ENCODE results near the gene UNC5C. TPM values are rescaled to one million over a fixed set of nuclear protein-coding genes. Genes with fewer than 3 reads are reported as not detected.

Gene UNC5C
- total RNA-seq, 2 experiments from 2014 or later: not detected

DNA sequence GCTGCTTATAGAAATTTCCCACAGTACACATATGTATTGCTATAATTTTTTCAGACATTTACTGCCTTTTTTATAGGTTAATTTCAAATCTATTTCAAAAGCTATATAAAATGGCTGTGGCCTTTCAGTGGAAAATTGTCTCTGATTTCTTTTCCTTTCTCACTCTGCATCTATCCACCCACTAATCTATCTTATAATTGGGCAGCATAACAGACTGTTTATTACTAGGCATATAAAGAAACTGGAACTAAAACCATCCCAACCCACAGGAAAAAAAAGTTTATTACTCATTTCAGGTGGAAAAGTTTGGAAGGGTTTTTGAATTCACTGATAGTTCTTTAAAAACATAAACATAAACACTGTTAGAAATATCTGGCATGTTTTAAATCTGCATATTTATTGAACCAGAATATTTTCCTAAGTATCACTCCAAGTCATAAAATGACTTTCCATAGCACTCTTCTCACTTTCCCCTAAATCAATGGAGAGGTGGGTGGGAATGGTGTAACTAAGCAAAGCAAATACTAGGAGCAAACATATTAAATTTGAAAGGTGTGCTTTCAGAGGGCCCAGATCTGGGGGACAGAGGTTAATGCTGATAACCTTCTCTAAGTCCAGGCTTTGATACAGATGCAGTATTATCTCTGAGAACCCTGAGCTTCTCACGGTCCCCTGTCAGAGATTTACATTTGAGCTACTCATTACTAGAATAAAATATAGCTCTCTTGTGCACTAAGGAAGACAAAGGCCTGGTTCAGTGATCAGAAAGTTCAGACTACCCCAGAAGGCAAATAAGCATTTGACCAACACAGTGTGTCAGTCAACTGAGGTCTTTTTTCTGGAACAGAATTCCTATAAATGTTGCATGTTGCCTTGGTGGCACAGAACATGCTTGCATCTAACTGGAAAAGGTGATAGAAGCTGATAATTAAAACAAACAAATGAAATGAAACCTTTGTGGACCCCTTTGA lies 328.3 kb downstream of the UNC5C start:
- Histone ChIP-seq H3K79me2 (ENCODE audit: insufficient read depth, low read depth, low read length) (no peaks in the 10 kb centered on the region), H4K20me1 (ENCODE audit: insufficient read depth, low read length) (no peaks in the 10 kb centered on the region), H3K36me3 (ENCODE audit: insufficient read depth, low read length) (no peaks in the 10 kb centered on the region), H3K9me2 (ENCODE audit: insufficient read depth, low read length) (no peaks in the 10 kb centered on the region), H2AFZ (ENCODE audit: low read length) (no peak overlapping the region), H3K4me3 (ENCODE audit: low read depth, low read length, poor library complexity, severe bottlenecking) (no peak overlapping the region), H3K27ac (ENCODE audit: low read depth, low read length, poor library complexity, severe bottlenecking) (no peak overlapping the region), H3K4me1 (ENCODE audit: insufficient read depth, low read length, poor library complexity, severe bottlenecking) (no peaks in the 10 kb centered on the region), H3K9me3 (ENCODE audit: low read length) (no peaks in the 10 kb centered on the region), H3K4me2 (ENCODE audit: low read length) (no peak overlapping the region)
- BruUV-seq (replicated peaks): no TSS peak
- DNase-seq (ENCODE audit: low spot score): no peak
- ChIA-PET POLR2A (interaction anchor here (0.7 to 1.5 kb wide), 3 partner anchors 12 to 1299 kb away, joined by 3 read pairs; no protein-coding TSS in a partner anchor), CTCF (ENCODE audit: unreplicated experiment) (no interaction called here)
- intact Hi-C loops (cut with micrococcal nuclease; ENCODE audit: unreplicated experiment): no loop called here
- no peak for TF ChIP-seq EZH2phosphoT487 (IDR thresholded peaks at IDR 0.05; ENCODE audit: borderline replicate concordance, low read depth, low read length)
- TF ChIP-seq, protein P1, sequence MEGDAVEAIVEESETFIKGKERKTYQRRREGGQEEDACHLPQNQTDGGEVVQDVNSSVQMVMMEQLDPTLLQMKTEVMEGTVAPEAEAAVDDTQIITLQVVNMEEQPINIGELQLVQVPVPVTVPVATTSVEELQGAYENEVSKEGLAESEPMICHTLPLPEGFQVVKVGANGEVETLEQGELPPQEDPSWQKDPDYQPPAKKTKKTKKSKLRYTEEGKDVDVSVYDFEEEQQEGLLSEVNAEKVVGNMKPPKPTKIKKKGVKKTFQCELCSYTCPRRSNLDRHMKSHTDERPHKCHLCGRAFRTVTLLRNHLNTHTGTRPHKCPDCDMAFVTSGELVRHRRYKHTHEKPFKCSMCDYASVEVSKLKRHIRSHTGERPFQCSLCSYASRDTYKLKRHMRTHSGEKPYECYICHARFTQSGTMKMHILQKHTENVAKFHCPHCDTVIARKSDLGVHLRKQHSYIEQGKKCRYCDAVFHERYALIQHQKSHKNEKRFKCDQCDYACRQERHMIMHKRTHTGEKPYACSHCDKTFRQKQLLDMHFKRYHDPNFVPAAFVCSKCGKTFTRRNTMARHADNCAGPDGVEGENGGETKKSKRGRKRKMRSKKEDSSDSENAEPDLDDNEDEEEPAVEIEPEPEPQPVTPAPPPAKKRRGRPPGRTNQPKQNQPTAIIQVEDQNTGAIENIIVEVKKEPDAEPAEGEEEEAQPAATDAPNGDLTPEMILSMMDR (conservative IDR thresholded peaks at IDR 0.05; ENCODE audit: low read length): no peak

DNA sequence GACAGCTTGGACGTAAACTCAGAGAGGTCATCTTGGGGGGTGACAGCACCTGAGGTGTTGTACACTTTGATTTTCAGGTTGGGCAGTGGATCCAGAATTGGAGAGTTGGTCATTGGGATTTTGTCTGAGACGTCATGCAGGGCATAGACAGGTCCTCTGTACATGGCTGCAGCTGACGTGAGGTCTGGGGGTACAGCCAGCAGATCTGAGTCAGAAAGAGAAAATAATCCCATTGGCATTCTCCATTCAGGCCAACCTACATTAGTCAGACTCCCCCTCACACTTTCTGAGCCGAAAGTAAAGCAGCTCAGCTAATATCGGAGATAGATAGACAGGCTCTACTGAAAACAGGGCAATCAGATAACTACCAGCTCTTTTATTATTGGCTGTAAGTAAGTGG lies 329.7 kb downstream of the UNC5C start:
- Histone ChIP-seq H3K4me3 (ENCODE audit: low read depth, low read length, poor library complexity, severe bottlenecking) (no peak overlapping the region), H3K9me3 (ENCODE audit: low read length) (no peaks in the 10 kb centered on the region), H3K4me1 (ENCODE audit: insufficient read depth, low read length, poor library complexity, severe bottlenecking) (no peaks in the 10 kb centered on the region), H3K4me2 (ENCODE audit: low read length) (no peak overlapping the region), H3K9me2 (ENCODE audit: insufficient read depth, low read length) (no peaks in the 10 kb centered on the region), H3K79me2 (ENCODE audit: insufficient read depth, low read depth, low read length) (no peaks in the 10 kb centered on the region), H3K27ac (ENCODE audit: low read depth, low read length, poor library complexity, severe bottlenecking) (no peak overlapping the region), H3K36me3 (ENCODE audit: insufficient read depth, low read length) (no peaks in the 10 kb centered on the region), H4K20me1 (ENCODE audit: insufficient read depth, low read length) (no peaks in the 10 kb centered on the region), H2AFZ (ENCODE audit: low read length) (no peak overlapping the region)
- no TSS peak for BruUV-seq (replicated peaks)
- POLR2A ChIA-PET: interaction anchor here (1.2 kb wide), 1 partner anchor 10 kb away, joined by 3 read pairs; no protein-coding TSS in a partner anchor
- no peak for DNase-seq (ENCODE audit: low spot score)
- TF ChIP-seq EZH2phosphoT487 (IDR thresholded peaks at IDR 0.05; ENCODE audit: borderline replicate concordance, low read depth, low read length): no peak
- TF ChIP-seq, protein P1 (conservative IDR thresholded peaks at IDR 0.05; ENCODE audit: low read length): no peak
- CTCF ChIA-PET (ENCODE audit: unreplicated experiment): no interaction called here
- intact Hi-C loops (cut with micrococcal nuclease; ENCODE audit: unreplicated experiment): no loop called here

- no TSS peak for BruUV-seq (replicated peaks)
- Histone ChIP-seq H3K4me3 (ENCODE audit: low read depth, low read length, poor library complexity, severe bottlenecking) (no peak overlapping the region), H4K20me1 (ENCODE audit: insufficient read depth, low read length) (no peaks in the 10 kb centered on the region), H3K9me3 (ENCODE audit: low read length) (no peaks in the 10 kb centered on the region), H3K4me2 (ENCODE audit: low read length) (no peak overlapping the region), H2AFZ (ENCODE audit: low read length) (no peak overlapping the region), H3K36me3 (ENCODE audit: insufficient read depth, low read length) (no peaks in the 10 kb centered on the region), H3K27ac (ENCODE audit: low read depth, low read length, poor library complexity, severe bottlenecking) (no peak overlapping the region), H3K79me2 (ENCODE audit: insufficient read depth, low read depth, low read length) (no peaks in the 10 kb centered on the region), H3K4me1 (ENCODE audit: insufficient read depth, low read length, poor library complexity, severe bottlenecking) (no peaks in the 10 kb centered on the region), H3K9me2 (ENCODE audit: insufficient read depth, low read length) (no peaks in the 10 kb centered on the region)
- POLR2A ChIA-PET: no interaction called here
- CTCF ChIA-PET (ENCODE audit: unreplicated experiment): no interaction called here
- intact Hi-C loops (cut with micrococcal nuclease; ENCODE audit: unreplicated experiment): no loop called here
- no peak for DNase-seq (ENCODE audit: low spot score)
- TF ChIP-seq, protein P1 (conservative IDR thresholded peaks at IDR 0.05; ENCODE audit: low read length): no peak
- TF ChIP-seq EZH2phosphoT487 (IDR thresholded peaks at IDR 0.05; ENCODE audit: borderline replicate concordance, low read depth, low read length): no peak
Measured at GRCh38 chr4:95217197-95217596, 331.6 kb downstream of the UNC5C start.
